Prostate gland (tissue), 2 donors: ENCODE measurements around the gene SAMHD1. TPM values are rescaled to one million over a fixed set of nuclear protein-coding genes. Genes with fewer than 3 reads are reported as not detected.
"Not testable (repeated sequence)": the region's sequence is repeated elsewhere in the genome, so short reads cannot be mapped to it uniquely, and the experiment has no call there.

Experiments
- DNase-seq: peaks from one replicate; pipeline ENCODE4 v3.0.0-alpha.2; 2019; ENCODE audit warnings: low spot score
- H3K27ac ChIP-seq, 2 donors: fragments of 200-600 bp; sonication (generic); 2 replicates each; pipeline ENCODE4 v1.5.1; 2017 to 2019
- H3K27me3 ChIP-seq: fragments of 200-600 bp; sonication (generic); replicated peaks from 2 replicates; pipeline ENCODE4 v1.5.1; 2019; ENCODE audit not compliant: insufficient read depth
- H3K36me3 ChIP-seq, 2 donors: fragments of 200-600 bp; sonication (generic); 1 replicate in 1 of 2; 2 replicates in 1 of 2; pipeline versions ENCODE4 v1.5.1 to v1.8.1; 2017 to 2019
- H3K4me1 ChIP-seq: fragments of 200-600 bp; sonication (generic); replicated peaks from 2 replicates; pipeline ENCODE4 v1.5.1; 2019
- H3K4me3 ChIP-seq, 2 donors: fragments of 200-600 bp; sonication (generic); 2 replicates each; pipeline ENCODE4 v1.5.1; 2017 to 2019
- H3K9me3 ChIP-seq: fragments of 200-600 bp; sonication (generic); 2 replicates; pipeline ENCODE4 v1.5.1; 2017
- POLR2A ChIP-seq: fragments of 450-650 bp; IDR thresholded peaks from one replicate; pipeline ENCODE4 v1.6.1; 2016; ENCODE audit warnings: antibody characterized with exemption, mild to moderate bottlenecking
- POLR2AphosphoS5 ChIP-seq: sonication (generic); formaldehyde crosslinking; IDR thresholded peaks from one replicate; pipeline ENCODE4 v1.6.1; 2017; ENCODE audit warnings: antibody characterized with exemption
- WGBS: methylation state at CpG from one replicate; pipeline ENCODE4 v1.1.5; 2018; 5-methylcytosine and 5-hydroxymethylcytosine counted together
- intact Hi-C: fragments of 100-400 bp; cut with DNase I; formaldehyde crosslinking; loops from one replicate; pipeline ENCODE4 v1.14.2; 2022
- total RNA-seq, 2 donors: library from RNA; depleted of rRNA; stranded (reverse); fragments of >200 nt; gene quantifications; one replicate each; pipeline ENCODE4 v1.1.0, GENCODE V29; 2016
- TF ChIP-seq, protein P1 (sequence below), 4 experiments: fragments of 200-600 bp in 2 of 4; fragments of 450-650 bp in 2 of 4; sonication (generic) in 2 of 4; IDR thresholded peaks; 1 replicate in 3 of 4; 2 replicates in 1 of 4; pipeline ENCODE4 v1.5.1; 2016 to 2019; ENCODE audit warnings: antibody characterized with exemption in 4 of 4, mild to moderate bottlenecking in 2 of 4, moderate library complexity in 2 of 4

Gene SAMHD1
- total RNA-seq, 2 donors from 2014 or later: 24.9 to 72.2 TPM

DNA sequence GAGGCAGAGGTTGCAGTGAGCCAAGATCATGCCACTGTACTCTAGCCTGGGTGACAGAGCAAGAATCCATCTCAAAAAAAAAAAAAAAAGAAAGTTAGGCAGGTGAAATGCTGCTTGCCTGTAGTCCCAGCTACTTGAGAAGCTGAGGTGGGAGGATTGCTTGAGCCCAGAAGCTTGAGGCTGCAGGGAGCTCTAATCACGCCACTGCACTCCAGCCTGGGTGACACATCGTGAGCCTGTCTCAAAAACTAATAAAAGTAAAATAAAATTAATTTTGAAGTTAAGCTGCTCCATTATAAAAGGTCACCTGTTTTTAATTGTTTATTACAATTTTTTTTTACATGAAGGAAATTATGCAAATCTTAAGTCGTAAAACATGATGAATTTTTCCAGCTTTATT lies 23.2 kb upstream of the SAMHD1 start:
- H3K4me3 ChIP-seq: no peak overlapping the region
- H3K27me3 ChIP-seq: no peaks in the 10 kb centered on the region
- H3K36me3 ChIP-seq: no peaks in the 10 kb centered on the region
- no peak for TF ChIP-seq POLR2A
- no peak for TF ChIP-seq POLR2AphosphoS5
- TF ChIP-seq, protein P1, sequence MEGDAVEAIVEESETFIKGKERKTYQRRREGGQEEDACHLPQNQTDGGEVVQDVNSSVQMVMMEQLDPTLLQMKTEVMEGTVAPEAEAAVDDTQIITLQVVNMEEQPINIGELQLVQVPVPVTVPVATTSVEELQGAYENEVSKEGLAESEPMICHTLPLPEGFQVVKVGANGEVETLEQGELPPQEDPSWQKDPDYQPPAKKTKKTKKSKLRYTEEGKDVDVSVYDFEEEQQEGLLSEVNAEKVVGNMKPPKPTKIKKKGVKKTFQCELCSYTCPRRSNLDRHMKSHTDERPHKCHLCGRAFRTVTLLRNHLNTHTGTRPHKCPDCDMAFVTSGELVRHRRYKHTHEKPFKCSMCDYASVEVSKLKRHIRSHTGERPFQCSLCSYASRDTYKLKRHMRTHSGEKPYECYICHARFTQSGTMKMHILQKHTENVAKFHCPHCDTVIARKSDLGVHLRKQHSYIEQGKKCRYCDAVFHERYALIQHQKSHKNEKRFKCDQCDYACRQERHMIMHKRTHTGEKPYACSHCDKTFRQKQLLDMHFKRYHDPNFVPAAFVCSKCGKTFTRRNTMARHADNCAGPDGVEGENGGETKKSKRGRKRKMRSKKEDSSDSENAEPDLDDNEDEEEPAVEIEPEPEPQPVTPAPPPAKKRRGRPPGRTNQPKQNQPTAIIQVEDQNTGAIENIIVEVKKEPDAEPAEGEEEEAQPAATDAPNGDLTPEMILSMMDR (IDR thresholded peaks at IDR 0.05): no peak
- 80% methylated on average over 3 of the region's 3 CpGs for WGBS
- intact Hi-C loops: no loop called here
- no peaks in the 10 kb centered on the region for H3K9me3 ChIP-seq
- no peak overlapping the region for H3K27ac ChIP-seq
- DNase-seq: no peak
- H3K4me1 ChIP-seq: no peaks in the 10 kb centered on the region

DNA sequence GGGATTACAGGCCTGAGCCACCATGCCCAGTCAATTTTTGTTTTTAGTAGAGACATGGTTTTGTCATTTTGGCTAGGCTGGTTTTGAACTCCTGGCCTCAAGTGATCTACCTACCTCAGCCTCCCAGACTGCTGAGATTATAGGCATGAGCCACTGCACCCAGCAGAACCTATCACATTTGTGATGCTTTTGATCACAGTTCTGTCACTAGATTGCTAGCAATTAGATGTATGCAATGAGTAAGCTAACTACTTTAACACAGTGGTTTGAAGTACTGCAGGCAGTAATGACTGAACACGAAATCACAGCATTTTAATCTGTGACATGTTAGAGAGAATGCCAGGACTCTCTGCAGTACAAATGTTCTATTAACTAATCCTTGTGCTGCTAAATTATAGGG lies 19.6 kb upstream of the SAMHD1 start:
- 57% methylated on average over 1 of the region's 1 CpG for WGBS

DNA sequence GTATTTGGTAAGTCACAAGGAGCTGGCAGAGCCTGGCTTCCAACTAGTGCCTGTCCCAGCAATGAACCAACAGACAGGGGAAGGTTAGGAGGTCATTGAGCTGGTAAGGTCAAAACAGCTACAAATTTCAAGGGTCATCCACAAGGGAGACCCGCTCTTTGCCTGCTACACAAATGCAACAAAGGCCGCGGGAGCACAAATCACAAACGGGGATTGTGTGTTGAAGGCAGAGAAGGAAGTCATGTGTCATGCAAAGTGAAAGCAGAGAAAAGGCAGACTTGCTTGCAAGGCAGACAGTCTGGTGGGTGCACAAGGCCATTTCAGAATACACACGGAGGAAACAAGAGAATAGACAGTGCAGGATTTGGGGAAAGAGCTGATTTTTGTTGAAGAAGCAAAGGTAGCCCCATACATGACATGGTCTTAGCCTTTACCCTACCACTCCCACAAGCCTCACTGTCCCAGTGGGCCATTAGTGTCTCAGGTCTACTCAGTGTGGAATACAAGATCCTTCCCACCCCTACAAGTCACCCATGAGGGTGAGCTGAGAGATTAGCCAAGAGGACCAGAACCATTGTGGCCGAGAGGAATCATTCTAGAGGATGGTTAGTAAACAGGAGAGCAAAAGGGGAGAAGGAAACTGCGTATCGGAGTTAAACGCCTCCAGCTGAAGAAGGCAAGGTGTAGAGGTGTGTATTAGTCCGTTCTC lies 18.1 kb upstream of the SAMHD1 start:
- no peaks in the 10 kb centered on the region for H3K9me3 ChIP-seq
- intact Hi-C loops: no loop called here
- no peaks in the 10 kb centered on the region for H3K4me1 ChIP-seq
- H3K36me3 ChIP-seq: no peaks in the 10 kb centered on the region
- TF ChIP-seq, protein P1 (IDR thresholded peaks at IDR 0.05): no peak
- TF ChIP-seq POLR2A: no peak
- no peak for TF ChIP-seq POLR2AphosphoS5
- no peak overlapping the region for H3K4me3 ChIP-seq
- no peak overlapping the region for H3K27ac ChIP-seq
- 86% methylated on average over 10 of the region's 10 CpGs for WGBS
- no peaks in the 10 kb centered on the region for H3K27me3 ChIP-seq
- no peak for DNase-seq

More for the DNA sequence above, 19.6 kb upstream of the SAMHD1 start:
- H3K27me3 ChIP-seq: no peaks in the 10 kb centered on the region
- H3K36me3 ChIP-seq: no peaks in the 10 kb centered on the region
- H3K4me3 ChIP-seq: no peak overlapping the region
- no peak for DNase-seq
- no peaks in the 10 kb centered on the region for H3K4me1 ChIP-seq
- TF ChIP-seq POLR2AphosphoS5: no peak
- TF ChIP-seq, protein P1 (IDR thresholded peaks at IDR 0.05): no peak
- no peak for TF ChIP-seq POLR2A
- intact Hi-C loops: no loop called here
- no peak overlapping the region for H3K27ac ChIP-seq
- no peaks in the 10 kb centered on the region for H3K9me3 ChIP-seq

DNA sequence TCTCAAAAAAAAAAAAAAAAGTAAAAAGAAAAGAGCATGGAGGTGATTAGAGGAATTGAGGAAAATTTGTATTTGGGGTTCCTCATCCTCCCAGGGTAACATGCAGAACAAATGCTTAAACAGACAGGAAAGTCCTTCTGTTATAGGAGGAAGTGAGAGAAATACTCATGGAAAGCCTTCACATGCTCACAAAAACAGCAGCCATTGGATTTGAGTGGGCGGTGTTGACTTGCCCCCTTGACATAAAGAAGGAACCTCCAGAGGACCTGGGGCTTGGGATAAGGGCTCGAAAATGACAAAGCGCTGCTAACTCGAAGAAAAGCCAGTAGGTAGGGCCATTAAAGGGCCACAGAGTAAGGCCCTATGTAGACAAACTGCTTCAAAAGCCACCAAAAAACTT lies 17.5 kb upstream of the SAMHD1 start:
- Histone ChIP-seq H3K36me3 (no peaks in the 10 kb centered on the region), H3K4me3 (no peak overlapping the region), H3K27ac (no peak overlapping the region), H3K9me3 (no peaks in the 10 kb centered on the region), H3K27me3 (no peaks in the 10 kb centered on the region), H3K4me1 (no peaks in the 10 kb centered on the region)
- 94% methylated on average over 4 of the region's 4 CpGs for WGBS
- no peak for DNase-seq
- intact Hi-C loops: no loop called here
- TF ChIP-seq, protein P1 (IDR thresholded peaks at IDR 0.05): no peak
- TF ChIP-seq POLR2AphosphoS5 (no peak), POLR2A (no peak)

DNA sequence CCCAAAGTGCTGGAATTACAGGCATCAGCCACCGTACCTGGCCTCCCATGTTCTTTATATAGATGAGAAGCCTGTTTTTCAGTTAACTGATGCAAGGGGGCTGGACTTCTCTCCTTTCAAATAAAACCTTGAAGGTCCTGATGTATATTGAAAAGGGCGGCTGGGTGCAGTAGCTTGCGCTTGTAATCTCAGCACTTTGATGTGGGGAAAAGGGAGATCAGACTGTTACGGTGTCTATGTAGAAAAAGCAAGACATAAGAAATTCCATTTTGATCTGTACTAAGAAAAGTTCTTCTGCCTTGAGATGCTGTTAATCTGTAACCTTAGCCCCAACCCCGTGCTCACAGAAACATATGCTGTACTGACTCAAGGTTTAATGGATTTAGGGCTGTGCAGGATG lies 16.1 kb upstream of the SAMHD1 start:
- TF ChIP-seq, protein P1 (IDR thresholded peaks at IDR 0.05): no peak
- TF ChIP-seq POLR2AphosphoS5 (no peak), POLR2A (no peak)
- Histone ChIP-seq H3K27ac (no peak overlapping the region), H3K36me3 (no peaks in the 10 kb centered on the region), H3K4me1 (no peaks in the 10 kb centered on the region), H3K4me3 (no peak overlapping the region), H3K27me3 (no peaks in the 10 kb centered on the region), H3K9me3 (no peaks in the 10 kb centered on the region)
- WGBS: 79% methylated on average over 5 of the region's 5 CpGs
- DNase-seq: no peak
- intact Hi-C loops: no loop called here

DNA sequence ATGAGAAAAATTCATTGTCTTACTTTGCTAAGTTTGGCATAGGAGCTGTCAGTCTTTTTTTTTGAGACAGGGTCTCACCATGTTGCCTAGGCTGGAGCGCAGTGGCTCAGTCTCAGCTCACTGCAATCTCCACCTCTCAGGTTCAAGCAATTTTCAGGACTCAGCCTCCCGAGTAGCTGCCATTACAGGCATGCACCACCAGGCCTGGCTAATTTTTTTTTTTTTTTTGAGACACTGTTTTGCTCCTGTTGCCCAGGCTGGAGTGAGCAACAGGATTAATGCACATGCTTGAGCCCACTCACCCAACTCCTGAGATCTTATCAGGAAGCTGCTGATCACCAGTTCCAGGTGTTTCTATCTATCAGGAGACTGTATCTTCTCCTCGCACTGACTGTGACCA lies 15.5 kb upstream of the SAMHD1 start:
- H3K9me3 ChIP-seq, intact Hi-C loops, H3K27me3 ChIP-seq, H3K4me3 ChIP-seq, H3K27ac ChIP-seq, H3K4me1 ChIP-seq, H3K36me3 ChIP-seq, DNase-seq: not testable (repeated sequence)
- 94% methylated on average over 3 of the region's 3 CpGs for WGBS

DNA sequence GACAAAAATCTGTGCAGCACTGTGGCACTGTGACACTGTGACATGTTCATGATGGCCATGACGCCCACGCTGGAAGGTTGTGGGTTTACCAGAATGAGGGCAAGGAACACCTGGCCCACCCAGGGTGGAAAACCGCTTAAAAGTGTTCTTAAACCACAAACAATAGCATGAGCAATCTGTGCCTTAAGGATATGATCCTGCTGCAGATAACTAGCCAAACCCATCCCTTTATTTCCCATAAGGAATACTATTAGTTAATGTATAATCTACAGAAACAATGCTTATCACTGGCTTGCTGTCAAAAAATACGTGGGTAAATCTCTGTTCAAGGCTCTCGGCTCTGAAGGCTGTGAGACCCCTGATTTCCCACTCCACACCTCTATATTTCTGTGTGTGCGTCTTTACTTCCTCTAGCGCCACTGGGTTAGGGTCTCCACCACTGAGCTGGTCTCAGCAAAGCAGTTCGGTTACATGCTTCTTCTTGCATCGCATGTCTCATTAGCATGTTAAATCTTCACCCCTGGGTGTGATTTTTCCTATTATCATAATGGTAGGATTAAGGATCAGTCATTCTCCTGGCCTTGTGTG lies 10.9 kb upstream of the SAMHD1 start:
- H3K4me3 ChIP-seq, H3K4me1 ChIP-seq, H3K9me3 ChIP-seq, H3K27me3 ChIP-seq, intact Hi-C loops, H3K36me3 ChIP-seq, DNase-seq, H3K27ac ChIP-seq: not testable (repeated sequence)
- WGBS: 88% methylated on average over 9 of the region's 9 CpGs
